Measurements from ENCODE around the gene PEAK1.

The PEAK1 gene

GRCh38 chr15:77143616-77144015 is 276.3 kb downstream of the PEAK1 start:
- H3K23ac ChIP-seq (ENCODE audit: low read length in 2 of 2) = no peak overlapping the region
- peak overlapping the region in 1 of 2 experiments; percentile 4 for H3K14ac ChIP-seq (ENCODE audit: low read length in 2 of 2)
- H3K18ac ChIP-seq (ENCODE audit: low read depth in 1 of 2, low read length in 2 of 2) = peak overlapping the region in 1 of 2 experiments; percentile 50
- H3K4me1 ChIP-seq (ENCODE audit: control insufficient read depth, insufficient read depth, low read depth, low read length) = peaks cover 3% of the 10 kb centered on the region
- H3K9me3 ChIP-seq (ENCODE audit: control insufficient read depth, low read length) = peaks cover 37% of the 10 kb centered on the region
- no peak overlapping the region for H3K4me2 ChIP-seq (ENCODE audit: low read length, poor library complexity, severe bottlenecking)
- H2BK15ac ChIP-seq (ENCODE audit: low read depth, poor library complexity, severe bottlenecking) = no peak overlapping the region
- H2BK12ac ChIP-seq (ENCODE audit: low read length in 2 of 2) = peak overlapping the region; percentile 29 to 99
- H2BK5ac ChIP-seq (ENCODE audit: low read depth, low read length, poor library complexity, severe bottlenecking) = no peak overlapping the region
- H2AFZ ChIP-seq (ENCODE audit: low read depth, low read length) = no peak overlapping the region
- peaks cover 0 to 33% of the 10 kb centered on the region in 2 experiments for H3K36me3 ChIP-seq (ENCODE audit: control insufficient read depth in 1 of 2, insufficient read depth in 2 of 2, low read depth in 1 of 2, low read length in 2 of 2)
- H3K79me1 ChIP-seq (replicated peaks; ENCODE audit: low read length, poor library complexity, severe bottlenecking) = peaks cover 6% of the 10 kb centered on the region
- peak overlapping the region in 1 of 2 experiments; percentile 13 for H3K4me3 ChIP-seq (ENCODE audit: insufficient read depth in 1 of 2, low read depth in 1 of 2, low read length in 2 of 2)
- no peaks in the 10 kb centered on the region for H3K27me3 ChIP-seq (ENCODE audit: control insufficient read depth in 1 of 2, insufficient read depth in 1 of 2, low read length in 2 of 2)
- H4K8ac ChIP-seq (ENCODE audit: low read length) = no peak overlapping the region
- peak overlapping the region; percentile 92 for H2AK5ac ChIP-seq (ENCODE audit: low read length, severe bottlenecking)
- peak; percentile 32 for DNase-seq
- H3K4ac ChIP-seq (ENCODE audit: low read depth in 1 of 2, low read length in 2 of 2) = no peak overlapping the region
- H3K9ac ChIP-seq (ENCODE audit: low read length) = peak overlapping the region; percentile 40
- no peak overlapping the region for H4K91ac ChIP-seq (ENCODE audit: low read length)
- peak overlapping the region; percentile 27 for H2BK120ac ChIP-seq (ENCODE audit: low read depth, low read length)
- peak overlapping the region; percentile 95 for H3K27ac ChIP-seq (ENCODE audit: low read length, poor library complexity, severe bottlenecking)

DNA sequence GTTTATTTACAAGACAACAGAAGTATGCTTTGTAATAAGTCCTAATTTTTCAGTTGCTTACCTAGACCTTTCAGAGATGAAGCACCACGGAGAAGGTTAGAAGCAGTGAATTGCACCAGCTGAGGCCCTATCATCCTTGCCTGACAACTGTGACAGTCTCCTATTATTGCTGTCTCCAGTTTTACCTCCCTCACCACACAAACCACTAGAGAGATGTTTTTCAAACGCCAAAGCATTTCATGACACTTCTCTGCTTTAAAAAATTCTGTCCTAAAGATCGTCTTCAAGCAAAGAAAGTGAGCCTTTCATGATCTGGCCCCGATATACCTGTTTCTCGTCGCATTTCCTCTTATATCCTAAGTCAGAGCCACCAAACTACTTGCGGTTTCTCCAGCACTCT is 276.7 kb downstream of the PEAK1 start:
- Histone ChIP-seq H3K79me1 (replicated peaks; ENCODE audit: low read length, poor library complexity, severe bottlenecking) (peaks cover 6% of the 10 kb centered on the region), H3K36me3 (ENCODE audit: control insufficient read depth in 1 of 2, insufficient read depth in 2 of 2, low read depth in 1 of 2, low read length in 2 of 2) (peaks cover 0 to 34% of the 10 kb centered on the region in 2 experiments), H3K14ac (ENCODE audit: low read length in 2 of 2) (no peak overlapping the region), H2BK5ac (ENCODE audit: low read depth, low read length, poor library complexity, severe bottlenecking) (no peak overlapping the region), H3K18ac (ENCODE audit: low read depth in 1 of 2, low read length in 2 of 2) (peak overlapping the region; percentile 18 to 61), H2AK5ac (ENCODE audit: low read length, severe bottlenecking) (peak overlapping the region; percentile 92), H3K4me3 (ENCODE audit: insufficient read depth in 1 of 2, low read depth in 1 of 2, low read length in 2 of 2) (no peak overlapping the region), H3K27me3 (ENCODE audit: control insufficient read depth in 1 of 2, insufficient read depth in 1 of 2, low read length in 2 of 2) (no peaks in the 10 kb centered on the region), H4K91ac (ENCODE audit: low read length) (no peak overlapping the region), H2BK120ac (ENCODE audit: low read depth, low read length) (no peak overlapping the region), H3K27ac (ENCODE audit: low read length, poor library complexity, severe bottlenecking) (peak overlapping the region; percentile 95), H3K23ac (ENCODE audit: low read length in 2 of 2) (no peak overlapping the region), H2AFZ (ENCODE audit: low read depth, low read length) (no peak overlapping the region), H3K4me2 (ENCODE audit: low read length, poor library complexity, severe bottlenecking) (no peak overlapping the region), H3K9me3 (ENCODE audit: control insufficient read depth, low read length) (peaks cover 37% of the 10 kb centered on the region), H3K9ac (ENCODE audit: low read length) (no peak overlapping the region), H4K8ac (ENCODE audit: low read length) (no peak overlapping the region), H2BK15ac (ENCODE audit: low read depth, poor library complexity, severe bottlenecking) (no peak overlapping the region), H3K4me1 (ENCODE audit: control insufficient read depth, insufficient read depth, low read depth, low read length) (peaks cover 3% of the 10 kb centered on the region), H2BK12ac (ENCODE audit: low read length in 2 of 2) (peak overlapping the region; percentile 80 to 99), H3K4ac (ENCODE audit: low read depth in 1 of 2, low read length in 2 of 2) (no peak overlapping the region)
- DNase-seq = no peak
- WGBS = 89% methylated on average over 7 of the region's 7 CpGs

- Histone ChIP-seq H3K9me3 (ENCODE audit: control insufficient read depth, low read length) (peaks cover 37% of the 10 kb centered on the region), H3K27me3 (ENCODE audit: control insufficient read depth in 1 of 2, insufficient read depth in 1 of 2, low read length in 2 of 2) (no peaks in the 10 kb centered on the region), H2BK12ac (ENCODE audit: low read length in 2 of 2) (no peak overlapping the region), H3K4me2 (ENCODE audit: low read length, poor library complexity, severe bottlenecking) (no peak overlapping the region), H2AK5ac (ENCODE audit: low read length, severe bottlenecking) (no peak overlapping the region), H2AFZ (ENCODE audit: low read depth, low read length) (no peak overlapping the region), H2BK5ac (ENCODE audit: low read depth, low read length, poor library complexity, severe bottlenecking) (no peak overlapping the region), H2BK120ac (ENCODE audit: low read depth, low read length) (no peak overlapping the region), H2BK15ac (ENCODE audit: low read depth, poor library complexity, severe bottlenecking) (no peak overlapping the region), H3K79me1 (replicated peaks; ENCODE audit: low read length, poor library complexity, severe bottlenecking) (peaks cover 8% of the 10 kb centered on the region), H3K18ac (ENCODE audit: low read depth in 1 of 2, low read length in 2 of 2) (no peak overlapping the region), H3K14ac (ENCODE audit: low read length in 2 of 2) (no peak overlapping the region), H4K8ac (ENCODE audit: low read length) (no peak overlapping the region), H3K9ac (ENCODE audit: low read length) (no peak overlapping the region), H4K91ac (ENCODE audit: low read length) (no peak overlapping the region), H3K27ac (ENCODE audit: low read length, poor library complexity, severe bottlenecking) (no peak overlapping the region), H3K4me1 (ENCODE audit: control insufficient read depth, insufficient read depth, low read depth, low read length) (peaks cover 3% of the 10 kb centered on the region), H3K4ac (ENCODE audit: low read depth in 1 of 2, low read length in 2 of 2) (no peak overlapping the region), H3K23ac (ENCODE audit: low read length in 2 of 2) (no peak overlapping the region), H3K4me3 (ENCODE audit: insufficient read depth in 1 of 2, low read depth in 1 of 2, low read length in 2 of 2) (no peak overlapping the region), H3K36me3 (ENCODE audit: control insufficient read depth in 1 of 2, insufficient read depth in 2 of 2, low read depth in 1 of 2, low read length in 2 of 2) (peaks cover 0 to 41% of the 10 kb centered on the region in 2 experiments)
- no peak for DNase-seq
- WGBS = no CpG with 5 or more reads among the region's 1 CpG
Observed at GRCh38 chr15:77140220-77140619, 279.7 kb downstream of the PEAK1 start.

DNA sequence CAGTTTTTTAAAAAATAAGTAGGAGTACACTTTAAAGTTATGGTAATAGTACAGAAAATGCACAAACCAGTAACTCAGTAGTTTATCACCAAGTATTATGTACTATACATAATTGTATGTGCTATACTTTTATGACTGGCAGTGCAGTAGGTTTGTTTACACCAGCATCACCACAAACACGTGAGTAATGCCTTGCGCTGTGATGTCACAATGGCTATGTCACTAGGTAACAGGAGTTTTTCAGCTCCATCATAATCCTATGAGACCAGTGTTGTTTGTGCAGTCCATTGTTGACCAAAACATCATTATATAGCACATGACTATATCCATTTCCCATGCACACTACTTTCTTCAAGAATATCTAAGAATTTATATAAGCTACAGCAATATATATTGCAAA is 280.6 kb downstream of the PEAK1 start:
- no peak overlapping the region for H3K9ac ChIP-seq (ENCODE audit: low read length)
- no peak overlapping the region for H3K18ac ChIP-seq (ENCODE audit: low read depth in 1 of 2, low read length in 2 of 2)
- H3K23ac ChIP-seq (ENCODE audit: low read length in 2 of 2) = no peak overlapping the region
- no peak overlapping the region for H2AK5ac ChIP-seq (ENCODE audit: low read length, severe bottlenecking)
- H3K4me2 ChIP-seq (ENCODE audit: low read length, poor library complexity, severe bottlenecking) = no peak overlapping the region
- H2BK120ac ChIP-seq (ENCODE audit: low read depth, low read length) = no peak overlapping the region
- peaks cover 37% of the 10 kb centered on the region for H3K9me3 ChIP-seq (ENCODE audit: control insufficient read depth, low read length)
- peaks cover 8% of the 10 kb centered on the region for H3K79me1 ChIP-seq (replicated peaks; ENCODE audit: low read length, poor library complexity, severe bottlenecking)
- no peak overlapping the region for H2BK5ac ChIP-seq (ENCODE audit: low read depth, low read length, poor library complexity, severe bottlenecking)
- no peak overlapping the region for H3K4ac ChIP-seq (ENCODE audit: low read depth in 1 of 2, low read length in 2 of 2)
- no peak overlapping the region for H3K27ac ChIP-seq (ENCODE audit: low read length, poor library complexity, severe bottlenecking)
- H2BK15ac ChIP-seq (ENCODE audit: low read depth, poor library complexity, severe bottlenecking) = no peak overlapping the region
- DNase-seq = no peak
- H3K4me1 ChIP-seq (ENCODE audit: control insufficient read depth, insufficient read depth, low read depth, low read length) = no peaks in the 10 kb centered on the region
- H4K8ac ChIP-seq (ENCODE audit: low read length) = no peak overlapping the region
- WGBS = 91% methylated on average over 2 of the region's 2 CpGs
- H3K36me3 ChIP-seq (ENCODE audit: control insufficient read depth in 1 of 2, insufficient read depth in 2 of 2, low read depth in 1 of 2, low read length in 2 of 2) = peaks cover 0 to 47% of the 10 kb centered on the region in 2 experiments
- no peak overlapping the region for H2AFZ ChIP-seq (ENCODE audit: low read depth, low read length)
- no peak overlapping the region for H3K14ac ChIP-seq (ENCODE audit: low read length in 2 of 2)
- H3K4me3 ChIP-seq (ENCODE audit: insufficient read depth in 1 of 2, low read depth in 1 of 2, low read length in 2 of 2) = no peak overlapping the region
- H3K27me3 ChIP-seq (ENCODE audit: control insufficient read depth in 1 of 2, insufficient read depth in 1 of 2, low read length in 2 of 2) = no peaks in the 10 kb centered on the region
- H2BK12ac ChIP-seq (ENCODE audit: low read length in 2 of 2) = no peak overlapping the region
- H4K91ac ChIP-seq (ENCODE audit: low read length) = no peak overlapping the region

Data from mesenchymal stem cell (in vitro differentiated cells and primary cell).